PFSK-1 (cell line): ENCODE results near the gene CALB2.

Source experiments
- FOXP2 ChIP-seq: optimal IDR thresholded peaks from 2 replicates; pipeline ENCODE3; 2011; ENCODE audit warnings: borderline replicate concordance, control low read depth, inconsistent platforms; ENCODE audit not compliant: insufficient read depth; ENCODE audit errors: extremely low read length, extremely low read depth
- POLR2AphosphoS5 ChIP-seq: IDR thresholded peaks from 2 replicates; pipeline ENCODE4 v1.6.1; 2012; ENCODE audit warnings: low read depth, mild to moderate bottlenecking, control low read depth, low read length, moderate library complexity
- REST ChIP-seq, 2 experiments: IDR thresholded peaks; 2 replicates each; pipeline versions ENCODE4 v1.6.1 to v1.8.0; 2011 to 2012; ENCODE audit warnings: low read depth in 2 of 2, low read length in 2 of 2, control low read depth in 1 of 2, inconsistent platforms in 1 of 2, mild to moderate bottlenecking in 1 of 2, moderate library complexity in 1 of 2; ENCODE audit not compliant: insufficient read depth in 1 of 2
- SIN3A ChIP-seq: IDR thresholded peaks from 2 replicates; pipeline ENCODE4 v1.6.1; 2012; ENCODE audit warnings: mild to moderate bottlenecking, low read length, moderate library complexity, borderline replicate concordance; ENCODE audit not compliant: insufficient read depth
- TAF1 ChIP-seq: IDR thresholded peaks from 2 replicates; pipeline ENCODE4 v1.6.1; 2012; ENCODE audit warnings: low read length, control low read depth, borderline replicate concordance; ENCODE audit not compliant: insufficient read depth

Gene CALB2

GRCh38 chr16:71357681-71358080 lies 842 bp upstream of the CALB2 start:
- no peak for TF ChIP-seq FOXP2
- no peak for TF ChIP-seq SIN3A
- no peak for TF ChIP-seq TAF1
- TF ChIP-seq POLR2AphosphoS5: no peak
- no peak for TF ChIP-seq REST (IDR thresholded peaks at IDR 0.05; ENCODE audit: insufficient read depth in 1 of 2, low read depth in 2 of 2, low read length in 2 of 2)

- no peak for TF ChIP-seq FOXP2
- no peak for TF ChIP-seq SIN3A
- TF ChIP-seq REST (IDR thresholded peaks at IDR 0.05; ENCODE audit: insufficient read depth in 1 of 2, low read depth in 2 of 2, low read length in 2 of 2): no peak
- no peak for TF ChIP-seq POLR2AphosphoS5
- no peak for TF ChIP-seq TAF1
Measured at GRCh38 chr16:71359431-71359830, 908 bp downstream of the CALB2 start.

- TF ChIP-seq REST (IDR thresholded peaks at IDR 0.05; ENCODE audit: insufficient read depth in 1 of 2, low read depth in 2 of 2, low read length in 2 of 2): no peak
- TF ChIP-seq POLR2AphosphoS5: no peak
- no peak for TF ChIP-seq TAF1
- TF ChIP-seq FOXP2: no peak
- TF ChIP-seq SIN3A: no peak
Measured at GRCh38 chr16:71360378-71360777, 1.9 kb downstream of the CALB2 start.

DNA sequence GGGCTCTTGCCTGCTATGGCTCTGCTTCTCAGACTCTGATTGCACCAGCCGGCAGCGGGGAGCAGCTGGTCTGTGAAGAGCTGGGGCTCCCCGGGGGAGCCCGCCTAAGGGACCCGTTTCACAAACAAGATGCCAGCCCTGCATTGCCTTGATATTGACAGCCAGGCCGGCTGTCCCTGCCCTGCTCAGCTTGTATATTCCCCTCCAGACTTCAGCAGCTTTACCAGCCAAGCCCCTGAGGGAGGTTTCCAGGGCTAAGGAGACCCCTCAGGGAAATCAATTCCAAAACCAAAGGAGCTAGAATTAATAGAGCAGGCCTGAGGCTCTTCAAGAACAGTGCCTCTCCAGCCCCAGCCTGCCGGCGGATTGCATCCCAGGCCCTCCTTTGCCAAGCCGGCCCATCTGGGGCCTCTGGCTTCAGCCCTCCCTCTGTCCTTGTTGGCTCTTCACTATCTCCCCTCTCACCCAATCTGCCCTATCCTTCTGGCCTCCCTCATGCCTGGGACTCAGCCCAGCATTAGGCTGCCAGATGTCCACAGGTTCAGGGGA lies 5.7 kb downstream of the CALB2 start:
- TF ChIP-seq POLR2AphosphoS5: no peak
- no peak for TF ChIP-seq REST (IDR thresholded peaks at IDR 0.05; ENCODE audit: insufficient read depth in 1 of 2, low read depth in 2 of 2, low read length in 2 of 2)
- TF ChIP-seq SIN3A: no peak
- TF ChIP-seq TAF1: no peak
- TF ChIP-seq FOXP2: no peak

GRCh38 chr16:71365021-71365420 lies 6.5 kb downstream of the CALB2 start:
- TF ChIP-seq POLR2AphosphoS5 (no peak), FOXP2 (no peak), TAF1 (no peak), REST (IDR thresholded peaks at IDR 0.05; ENCODE audit: insufficient read depth in 1 of 2, low read depth in 2 of 2, low read length in 2 of 2) (no peak), SIN3A (no peak)
